Suppressor macrophage treated with lipopolysaccharide for 4 hours (primary cell): ENCODE measurements around the gene KRT76.
"Not testable (repeated sequence)": the region's sequence is repeated elsewhere in the genome, so short reads cannot be mapped to it uniquely, and the experiment has no call there.

Experiments used
- DNase-seq: peaks from one replicate; pipeline ENCODE4 v3.0.0-alpha.2; 2020

KRT76 gene

DNA sequence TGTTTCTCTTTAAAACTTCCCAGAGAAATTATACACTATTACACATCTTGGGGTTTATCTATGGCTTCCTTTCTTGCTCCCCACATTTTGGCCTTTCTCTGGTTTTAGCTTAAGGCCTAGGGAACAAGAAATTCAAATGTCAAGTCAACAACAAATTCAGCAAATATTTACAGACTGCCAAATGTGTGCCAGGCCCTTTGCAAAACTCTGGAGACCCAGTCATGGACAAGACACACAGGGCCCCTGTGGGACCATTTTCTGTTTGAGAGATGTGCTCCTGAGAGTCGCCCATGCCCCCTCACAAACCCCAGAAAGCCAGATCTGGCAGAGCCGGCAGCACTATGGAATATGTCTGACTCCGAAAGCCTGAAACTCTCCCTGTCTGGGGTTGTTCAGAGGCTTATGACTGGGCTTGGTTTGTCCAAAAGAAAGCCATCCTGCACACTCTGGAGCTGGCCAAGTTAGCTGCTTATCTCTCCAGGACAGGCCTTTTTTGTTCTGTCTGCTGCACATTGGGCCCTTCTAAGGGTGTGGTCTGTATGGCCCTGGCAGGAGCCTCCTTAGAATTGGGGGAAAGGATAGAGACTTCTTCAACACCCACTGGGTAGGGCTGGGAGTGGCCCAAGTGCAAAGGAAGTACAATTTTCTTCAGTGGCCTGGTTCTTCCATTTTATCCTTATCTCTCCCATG lies 19.8 kb upstream of the KRT76 start:
- DNase-seq = no peak

DNA sequence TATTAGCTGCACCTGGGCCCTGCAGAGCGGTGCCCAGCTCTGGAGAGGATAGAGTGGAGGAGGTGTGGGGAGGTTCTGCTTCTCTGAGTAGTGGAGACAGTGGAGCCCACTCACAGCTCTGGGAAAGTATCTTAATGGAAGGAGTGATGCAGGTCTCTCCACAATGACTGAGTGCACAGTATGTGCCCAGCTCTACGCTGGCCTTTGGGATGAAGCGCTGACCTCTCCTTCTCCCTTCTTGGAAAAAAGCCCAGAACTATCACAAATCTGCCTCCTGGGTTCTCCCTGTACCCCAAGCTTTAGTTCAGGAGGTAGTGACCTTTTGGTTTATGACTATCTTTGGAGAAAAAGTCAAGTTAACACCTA lies 19.3 kb upstream of the KRT76 start:
- no peak for DNase-seq

DNA sequence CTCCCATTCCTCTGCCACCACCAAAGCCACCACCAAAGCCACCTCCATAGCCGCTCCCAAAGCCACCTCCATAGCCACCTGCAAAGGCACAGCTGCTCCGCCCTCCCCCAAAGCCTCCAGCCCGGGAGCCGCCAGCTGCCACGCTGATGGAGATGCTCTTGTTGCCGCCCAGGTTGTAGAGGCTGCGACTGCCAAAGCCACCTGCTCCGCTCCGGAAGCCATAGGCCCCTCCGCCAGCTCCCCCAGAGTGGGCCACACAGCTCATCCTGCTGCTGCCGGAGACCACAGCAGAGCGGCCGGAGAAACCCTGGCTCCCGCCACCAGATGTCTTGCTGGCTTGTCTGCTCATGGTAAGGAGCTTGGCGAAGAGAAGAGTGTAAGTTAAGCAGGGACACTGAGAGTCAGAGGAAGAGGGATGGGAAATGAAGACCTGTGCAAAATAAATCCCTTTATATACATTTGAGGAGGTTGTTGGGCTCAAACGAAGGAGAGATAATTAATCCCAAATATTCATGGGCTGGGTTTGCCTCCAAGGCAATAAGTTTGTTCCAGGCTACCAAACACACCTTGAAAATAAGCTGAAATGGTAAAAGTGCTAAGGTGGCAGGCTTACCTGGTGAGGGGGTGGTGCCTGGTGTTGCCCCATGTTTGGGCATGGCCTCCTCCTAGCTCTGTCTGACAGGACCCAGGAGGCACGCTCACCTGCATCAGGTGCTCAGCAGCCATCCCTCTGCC lies 18.7 kb upstream of the KRT76 start, which contains the start of gene KRT3:
KRT3 (minus strand) TSS at position 424 of the 735 bp plus-strand sequence; CDS start at position 349, 75 bp downstream.
- no peak for DNase-seq

DNA sequence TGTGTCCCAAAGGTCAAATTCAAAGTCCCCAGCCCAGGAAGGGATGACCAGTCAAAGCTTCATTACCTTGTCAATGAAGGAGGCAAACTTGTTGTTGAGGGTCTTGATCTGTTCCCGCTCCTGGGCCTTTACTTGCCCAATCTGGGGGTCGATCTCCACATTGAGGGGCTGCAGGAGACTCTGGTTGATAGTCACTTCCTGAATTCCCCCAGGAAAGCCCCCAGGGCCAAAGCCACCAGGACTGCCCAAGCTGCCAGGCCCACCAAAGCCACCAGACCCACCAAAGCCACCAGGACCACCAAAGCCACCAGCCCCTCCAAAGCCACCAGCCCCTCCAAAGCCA lies 18.2 kb upstream of the KRT76 start:
- not testable (repeated sequence) for DNase-seq

DNA sequence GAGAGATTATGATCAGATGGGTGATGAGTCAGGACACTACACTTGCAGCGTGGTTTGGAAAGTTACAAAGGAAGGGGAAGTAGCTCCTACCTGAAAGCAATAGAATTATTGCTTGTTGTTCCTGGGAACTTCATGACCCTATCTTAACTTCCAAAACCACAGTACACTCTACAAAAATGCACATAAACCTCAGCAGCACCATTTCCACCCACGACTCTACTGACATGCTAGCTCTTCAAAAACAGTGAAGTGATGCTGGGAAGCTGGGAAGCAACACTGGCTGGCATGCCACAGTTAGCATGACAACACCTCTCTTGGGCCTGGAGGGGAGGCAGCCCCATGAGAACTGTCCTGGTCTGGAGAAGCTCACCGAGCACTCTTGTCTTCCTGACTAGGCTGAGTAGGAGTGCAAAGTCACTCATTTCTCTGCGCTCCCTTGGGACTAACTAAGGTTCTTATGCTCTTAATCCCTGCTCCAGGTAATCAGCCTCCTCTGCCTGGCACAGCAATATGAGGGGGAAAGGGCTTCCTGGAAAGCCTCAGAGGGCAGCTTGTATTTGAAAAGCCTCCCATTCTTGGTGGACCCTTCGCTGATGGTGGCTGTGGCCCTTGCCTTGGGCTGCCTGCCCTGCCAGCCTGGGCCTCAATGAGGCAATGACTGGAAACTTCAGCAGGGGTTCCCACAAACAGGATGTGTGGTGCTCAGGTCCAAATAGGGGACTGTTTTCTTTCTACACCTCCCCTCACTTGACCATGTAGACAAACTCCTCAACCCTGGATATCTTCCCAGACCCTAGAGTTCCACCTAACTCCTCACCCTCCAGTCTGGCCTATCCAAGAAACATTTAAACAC lies 17.6 kb upstream of the KRT76 start:
- DNase-seq = no peak

DNA sequence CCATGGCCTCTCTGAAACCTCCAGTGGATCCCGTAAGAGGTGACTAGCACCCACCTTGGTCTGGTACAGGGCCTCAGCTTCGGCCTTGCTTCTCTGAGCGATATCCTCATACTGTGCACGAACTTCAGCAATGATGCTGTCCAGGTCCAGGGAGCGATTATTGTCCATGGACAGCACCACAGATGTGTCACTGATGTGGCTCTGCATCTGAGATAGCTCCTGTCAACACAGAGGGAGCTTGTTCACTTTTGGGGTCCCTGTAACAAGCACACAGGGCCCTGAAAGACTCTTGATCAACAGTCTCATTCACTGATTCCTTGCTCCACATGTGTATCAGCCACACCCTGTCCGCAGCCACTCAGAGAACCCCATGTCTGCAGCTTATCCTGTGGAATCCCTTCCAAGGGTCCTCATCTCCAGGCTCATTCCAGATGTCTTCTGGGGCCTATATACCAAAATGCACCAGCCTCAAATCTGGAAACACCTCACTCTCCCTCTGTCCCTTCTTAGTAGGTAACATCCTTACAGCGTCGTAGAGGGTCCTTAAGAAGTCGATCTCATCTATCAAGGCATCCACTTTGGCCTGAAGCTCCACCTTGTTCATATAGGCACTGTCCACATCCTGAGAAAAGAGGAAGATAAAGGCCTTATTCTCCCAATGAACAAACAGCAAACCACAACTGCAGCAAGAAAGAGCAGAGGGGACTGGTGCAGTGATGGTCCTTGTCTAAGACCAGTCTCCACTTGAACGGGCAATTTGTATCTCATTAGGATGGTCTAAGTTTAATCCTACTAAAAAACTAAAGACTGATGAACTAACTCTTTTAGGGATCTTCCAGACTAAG lies 15.3 kb upstream of the KRT76 start:
- no peak for DNase-seq

DNA sequence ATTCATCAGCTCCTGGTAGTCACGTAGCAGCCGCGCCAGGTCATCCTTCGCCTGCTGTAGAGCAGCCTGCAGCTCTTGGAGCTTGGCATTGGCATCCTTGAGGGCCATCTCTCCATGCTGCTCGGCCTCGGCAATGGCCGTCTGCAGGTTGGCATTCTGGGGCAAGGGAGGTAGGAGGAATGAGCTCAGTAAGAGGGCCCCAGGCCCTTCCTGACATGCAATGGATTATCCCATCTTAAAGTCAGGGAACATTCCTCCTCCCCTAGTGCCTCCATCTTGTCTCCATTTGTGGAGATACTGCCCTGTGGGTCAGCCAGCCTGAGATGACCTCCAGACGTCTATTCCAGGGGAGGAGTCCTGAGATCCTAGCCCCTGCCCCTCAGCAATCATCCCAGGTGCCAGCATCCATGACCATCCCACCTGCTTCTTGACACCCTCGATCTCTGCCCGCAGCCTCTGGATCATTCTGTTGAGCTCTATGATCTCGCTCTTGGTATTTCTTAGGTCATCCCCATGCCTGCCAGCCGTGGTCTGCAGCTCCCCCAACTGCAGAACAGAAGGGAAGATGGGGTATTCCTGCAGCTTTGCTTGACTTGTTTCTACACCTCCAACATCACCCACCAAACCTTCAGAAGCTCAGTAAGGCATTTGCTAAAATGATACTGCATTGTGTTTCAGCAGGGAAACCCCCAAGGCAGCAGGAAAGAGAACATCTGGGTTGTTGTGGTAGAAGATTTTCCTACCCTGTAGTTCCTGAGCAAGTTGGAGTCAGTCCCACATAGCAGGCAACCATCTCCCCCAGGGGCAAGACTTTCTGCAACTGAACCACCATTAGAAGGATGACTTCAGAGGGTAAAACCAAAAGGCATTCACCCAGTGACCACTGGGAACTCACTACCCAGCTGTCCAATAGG lies 14.4 kb upstream of the KRT76 start:
- DNase-seq = no peak

DNA sequence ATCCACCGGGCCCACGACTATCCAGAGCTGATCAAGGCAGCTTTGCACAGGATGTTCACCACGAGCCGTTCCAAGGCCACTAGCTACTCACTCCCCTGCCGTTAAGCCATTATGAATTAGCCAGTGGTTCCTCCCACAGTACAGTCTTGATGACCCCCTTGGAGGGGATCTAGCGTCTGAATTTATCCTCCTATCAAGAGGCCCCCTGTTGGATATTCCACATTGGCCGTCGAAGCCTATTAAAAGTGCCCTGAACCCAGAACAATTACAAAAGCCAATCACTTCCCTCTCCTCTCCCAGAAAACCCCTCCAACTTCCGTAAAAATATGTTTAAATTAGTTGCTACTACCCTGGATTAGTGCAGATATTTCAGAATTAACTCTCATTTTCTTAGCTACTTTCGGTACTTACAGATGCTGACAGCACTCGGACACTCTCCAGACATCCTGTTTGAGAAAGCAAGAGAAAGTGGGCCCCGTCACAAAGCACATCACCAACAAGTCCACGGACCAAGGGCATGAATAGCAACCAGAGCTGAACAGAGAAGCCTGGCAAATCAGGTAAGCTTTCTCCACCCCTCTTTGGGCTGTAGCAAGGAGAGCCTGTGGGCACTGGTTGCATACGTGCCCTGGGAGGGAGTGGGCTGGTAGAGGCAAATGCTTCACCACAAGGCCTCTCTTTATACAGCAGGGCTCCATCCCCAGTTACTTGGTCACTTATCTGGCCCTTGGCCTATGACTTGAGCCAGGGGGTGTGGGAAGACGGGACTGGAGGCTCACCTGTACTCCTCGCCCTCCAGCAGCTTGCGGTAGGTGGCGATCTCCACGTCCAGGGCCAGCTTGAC lies 13.5 kb upstream of the KRT76 start:
- no peak for DNase-seq

DNA sequence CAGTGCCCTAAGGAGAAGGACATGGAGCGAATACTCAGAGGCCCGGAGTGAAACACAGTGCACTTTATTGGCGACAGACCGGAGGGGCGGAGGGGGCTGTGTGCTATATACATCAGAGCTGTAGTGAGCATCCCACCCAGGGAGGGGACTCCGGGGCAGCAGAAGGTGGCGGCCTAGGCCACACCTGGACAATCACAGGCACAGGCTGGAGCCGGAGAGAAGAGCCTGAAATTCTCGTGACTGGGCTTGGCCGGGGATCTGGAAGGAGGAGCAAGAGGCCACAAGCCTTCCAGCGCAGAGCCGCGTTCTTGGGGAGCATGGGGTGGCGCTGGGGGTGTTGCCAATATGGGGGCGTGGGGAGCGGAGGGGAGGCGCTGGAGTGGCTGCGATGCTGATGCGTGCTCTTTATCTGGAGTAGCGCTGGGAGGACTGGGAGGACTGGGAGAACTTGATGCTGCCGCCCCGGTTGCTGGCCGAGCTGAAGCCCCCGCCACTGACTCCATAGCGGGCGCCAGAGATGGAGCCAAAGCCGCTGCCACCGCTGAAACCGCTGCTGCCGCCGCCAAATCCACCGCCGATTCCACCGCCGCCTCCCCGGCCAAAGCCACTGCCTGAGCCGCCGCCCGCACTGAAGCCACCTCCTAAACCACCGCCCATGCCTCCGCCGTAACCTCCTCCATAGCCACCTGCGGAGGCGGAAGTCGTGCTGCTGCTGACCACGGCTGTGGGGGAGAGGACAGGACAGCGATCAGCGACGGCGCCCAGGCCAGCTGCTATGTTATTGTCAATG lies 12.7 kb upstream of the KRT76 start:
- DNase-seq = no peak

DNA sequence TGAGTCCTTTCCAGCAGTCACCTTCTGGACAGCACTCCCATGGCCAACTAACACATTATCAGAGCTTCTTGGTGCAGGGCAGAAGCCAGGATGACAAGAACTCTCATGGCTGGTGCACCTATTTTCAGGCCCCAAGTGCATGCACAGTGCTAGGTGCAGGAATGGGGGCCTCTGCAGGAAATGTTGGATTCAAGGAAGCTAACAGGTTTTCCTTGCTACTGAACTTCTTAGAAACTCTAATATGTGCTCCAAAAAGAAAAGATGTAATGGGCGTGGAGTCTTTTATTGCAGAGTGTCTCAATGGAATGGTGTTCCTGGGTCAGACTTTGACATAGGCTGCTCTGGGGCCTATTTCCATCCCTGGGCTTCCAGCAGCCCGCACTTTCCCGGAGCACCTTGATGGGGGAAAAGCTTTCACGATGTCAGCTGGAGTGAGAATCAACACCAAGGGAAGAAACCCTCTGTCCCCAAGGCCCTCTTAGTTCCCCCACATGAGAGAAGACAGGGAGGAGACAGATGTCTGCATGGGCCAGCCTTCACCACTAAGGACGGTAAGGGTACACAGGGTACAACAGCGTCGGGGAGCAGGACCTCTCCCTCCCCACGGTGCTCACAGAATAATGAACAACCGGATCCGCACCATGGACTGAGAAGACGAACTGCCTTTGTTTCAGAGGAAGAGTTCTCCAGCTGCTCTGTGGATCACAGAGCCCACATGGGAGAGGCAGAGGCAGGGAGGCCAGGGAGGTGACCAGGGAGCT lies 11.9 kb upstream of the KRT76 start:
- no peak for DNase-seq

DNA sequence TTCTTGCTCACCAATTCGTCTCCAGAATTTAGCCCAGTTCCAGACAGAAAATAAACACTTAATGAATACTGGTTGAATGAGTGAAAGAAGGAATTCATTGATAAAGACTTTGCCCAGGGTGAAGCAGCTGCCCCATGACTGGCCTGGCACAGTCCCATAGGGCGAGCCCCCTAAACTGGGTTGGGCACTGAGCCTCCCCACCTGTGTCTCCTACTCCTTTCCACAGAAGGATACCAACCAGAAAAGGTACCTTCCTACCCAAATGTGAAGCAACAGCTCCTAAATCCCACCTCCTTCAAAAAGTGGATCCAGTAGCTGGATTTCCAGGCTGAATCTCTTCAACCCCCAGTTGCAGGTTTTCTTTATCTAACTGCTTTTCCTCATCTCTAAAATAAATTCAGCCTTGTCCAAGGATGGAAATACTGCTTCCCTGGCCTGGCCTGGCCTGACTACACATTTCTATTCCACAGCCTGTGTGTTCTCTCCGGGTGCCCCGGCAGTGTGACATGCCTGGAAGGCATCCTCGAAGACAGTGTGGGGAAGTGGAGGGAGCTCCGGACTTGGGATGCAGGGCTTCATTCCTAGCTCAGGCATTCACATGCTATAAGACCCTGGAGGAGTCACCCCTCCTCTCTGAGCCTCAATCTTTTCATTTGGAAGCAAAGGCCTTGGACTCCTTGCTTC lies 11.2 kb upstream of the KRT76 start:
- DNase-seq = no peak

DNA sequence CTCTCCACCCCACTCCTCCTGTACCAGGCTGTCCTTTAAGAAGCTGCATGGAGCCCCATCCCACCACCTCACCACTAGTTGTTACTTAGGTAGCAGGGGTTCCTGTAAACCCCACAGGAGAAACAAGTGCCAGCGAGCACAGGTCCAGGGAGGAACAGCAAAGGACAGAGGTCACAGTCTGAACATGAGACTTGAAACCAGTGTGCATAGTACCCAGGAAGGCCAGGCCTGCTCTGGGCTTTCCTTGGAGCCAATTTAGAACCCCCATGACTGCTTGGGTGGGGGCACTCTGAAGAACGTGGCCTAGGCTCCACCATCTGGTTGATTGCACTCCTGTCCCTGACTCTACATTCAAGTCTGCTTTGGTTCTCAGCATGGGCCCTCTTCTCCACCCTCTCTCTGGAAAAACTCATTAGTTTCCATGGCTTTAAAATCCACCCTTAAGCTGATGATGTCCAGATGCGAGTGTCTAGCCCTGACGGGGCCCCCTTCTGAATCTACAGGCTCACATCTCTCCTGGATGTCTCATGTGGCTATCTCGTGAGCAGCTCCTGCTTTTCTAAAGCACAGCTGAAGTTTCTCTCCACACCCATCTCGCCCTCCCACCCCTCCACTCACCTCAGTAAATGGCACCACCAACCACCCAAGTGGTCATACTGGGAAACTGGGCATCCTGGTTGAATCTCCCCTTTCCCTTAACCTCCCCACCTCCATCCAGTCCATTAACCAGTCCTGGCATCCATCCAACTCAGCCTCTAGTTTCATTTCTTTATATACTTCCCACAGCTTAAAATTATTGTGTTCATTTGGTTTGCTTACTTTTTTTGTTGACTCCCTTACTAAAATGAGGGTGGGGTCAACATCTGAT lies 10.4 kb upstream of the KRT76 start:
- peak; percentile 12 for DNase-seq

DNA sequence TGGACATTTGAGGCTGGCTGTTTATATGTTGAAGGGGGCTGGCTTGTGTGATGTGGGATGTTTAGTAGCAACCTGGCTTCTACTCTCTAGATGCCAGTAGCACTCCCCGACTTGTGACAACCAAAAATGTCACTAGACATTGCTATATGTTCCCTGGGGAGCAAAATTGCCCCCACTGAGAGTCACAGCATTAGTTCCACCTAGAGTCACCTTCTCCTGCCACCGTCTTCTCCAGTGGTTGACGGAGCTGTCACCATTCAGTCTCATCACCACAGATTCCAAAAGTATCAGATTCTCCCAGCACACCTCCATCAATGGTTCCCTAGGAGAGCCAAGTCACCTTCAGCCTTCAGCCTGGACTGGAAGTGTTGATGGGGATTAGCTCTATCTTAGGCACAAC lies 7.8 kb upstream of the KRT76 start:
- DNase-seq = no peak

DNA sequence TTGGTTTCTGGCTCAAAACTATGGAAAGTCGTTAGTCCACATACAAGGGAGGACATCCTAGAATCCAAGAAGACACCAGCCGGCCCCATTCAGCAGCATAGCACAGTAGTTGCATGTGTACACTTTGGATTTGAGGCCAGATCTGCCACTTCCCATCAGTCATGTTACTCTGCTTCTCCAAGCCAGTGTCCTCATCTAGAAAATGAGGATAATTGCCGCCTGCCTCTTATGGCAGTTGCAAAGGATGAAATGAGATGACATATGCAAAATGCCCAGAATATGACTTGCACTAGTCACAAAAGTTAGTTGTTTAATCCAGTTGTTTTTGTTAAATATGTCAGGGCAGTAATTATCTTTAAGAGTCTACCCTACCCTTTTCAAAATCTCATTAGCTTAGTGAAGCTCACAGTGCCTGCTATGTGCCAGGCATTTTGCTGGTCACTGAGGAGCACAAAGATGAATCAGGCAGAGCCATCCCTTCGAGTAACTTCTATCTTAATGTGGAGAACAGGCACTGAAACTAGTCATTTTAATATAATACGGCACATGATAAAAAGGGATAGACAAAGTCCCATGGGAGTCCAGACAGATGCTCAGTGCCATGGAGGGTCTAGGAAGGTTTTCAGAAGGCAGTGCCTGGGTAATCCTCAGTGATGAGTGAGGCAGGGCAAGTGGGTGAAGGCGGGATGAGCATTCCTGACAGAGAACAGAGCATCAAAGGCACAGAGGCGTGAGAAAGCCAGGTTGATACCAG lies 6.6 kb upstream of the KRT76 start:
- no peak for DNase-seq

DNA sequence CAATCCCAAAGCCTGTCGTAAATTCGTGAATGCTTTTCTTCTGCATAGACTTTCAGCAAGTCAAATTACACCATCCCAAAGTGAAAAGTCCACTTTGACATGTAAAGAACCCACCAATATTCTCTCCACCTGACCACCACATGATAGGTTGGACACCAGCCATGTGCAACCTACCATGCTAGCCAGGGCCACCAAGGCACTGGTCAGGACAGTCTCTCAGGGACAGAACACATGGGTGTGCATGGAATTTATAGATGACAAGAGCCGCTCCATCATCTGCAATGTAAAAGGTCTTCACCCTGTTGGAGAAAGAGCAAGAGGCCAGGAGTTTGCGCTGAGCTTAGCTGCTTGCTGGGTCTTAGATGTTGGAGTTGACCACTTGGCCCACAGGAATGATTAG lies 5.4 kb upstream of the KRT76 start:
- DNase-seq = no peak

DNA sequence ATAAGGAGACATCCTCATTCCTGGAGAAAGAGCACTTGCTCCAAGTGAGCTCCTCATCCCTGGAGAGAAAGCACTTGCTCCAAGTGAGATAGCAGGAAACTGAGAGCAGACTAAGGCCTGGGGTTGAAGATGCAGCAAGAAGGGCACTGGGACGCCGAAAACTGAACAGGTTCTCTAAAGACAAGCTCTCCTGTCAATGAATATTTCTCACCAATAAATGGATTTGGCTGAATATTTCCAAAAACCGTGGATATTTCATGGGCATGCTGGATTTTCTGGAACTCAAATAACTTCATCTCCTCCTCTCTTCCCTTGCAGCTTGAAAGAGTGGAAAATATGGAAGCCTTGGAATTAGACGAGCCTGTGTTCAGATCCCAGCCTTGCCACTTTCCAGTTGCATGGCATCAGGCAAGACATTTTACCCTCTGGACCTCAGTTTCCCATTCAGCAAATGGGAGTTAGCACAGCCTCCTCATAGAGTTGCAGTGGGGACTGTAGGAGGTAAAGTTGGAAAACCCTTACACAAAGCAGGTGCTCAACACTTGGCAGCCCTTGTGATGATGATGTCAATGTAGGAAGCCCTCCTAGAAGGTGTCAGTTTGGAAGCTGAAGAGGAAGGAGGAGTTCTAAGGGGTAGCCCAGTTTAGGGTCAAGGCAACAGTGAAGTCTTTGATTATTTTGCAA lies 4.4 kb upstream of the KRT76 start:
- no peak for DNase-seq
